Mucosa of rectum (tissue), 2 donors: ENCODE data around the gene FRMPD2.

Experiments used
- H3K27ac ChIP-seq, 2 donors: one replicate each; pipeline ENCODE4 v1.7.0; 2013; ENCODE audit warnings: inconsistent platforms in 2 of 2, low read depth in 2 of 2, low read length in 2 of 2
- H3K27me3 ChIP-seq, 2 donors: one replicate each; pipeline ENCODE4 v1.7.0; 2013; ENCODE audit warnings: low read length in 2 of 2; ENCODE audit not compliant: control insufficient read depth in 2 of 2, insufficient read depth in 2 of 2
- H3K36me3 ChIP-seq, 2 donors: one replicate each; pipeline ENCODE4 v1.7.0; 2013; ENCODE audit warnings: low read length in 2 of 2; ENCODE audit not compliant: control insufficient read depth in 2 of 2, insufficient read depth in 2 of 2
- H3K4me1 ChIP-seq, 2 donors: one replicate each; pipeline ENCODE4 v1.7.0; 2013; ENCODE audit warnings: low read length in 2 of 2, mild to moderate bottlenecking in 1 of 2; ENCODE audit not compliant: control insufficient read depth in 2 of 2, insufficient read depth in 2 of 2
- H3K4me3 ChIP-seq, 2 donors: one replicate each; pipeline ENCODE4 v1.7.0; 2013; ENCODE audit warnings: low read length in 2 of 2
- H3K9ac ChIP-seq, 2 donors: one replicate each; pipeline ENCODE4 v1.7.0; 2013; ENCODE audit warnings: low read length in 2 of 2, low read depth in 1 of 2, mild to moderate bottlenecking in 1 of 2
- H3K9me3 ChIP-seq, 2 donors: one replicate each; pipeline ENCODE4 v1.7.0; 2013; ENCODE audit warnings: low read length in 2 of 2; ENCODE audit not compliant: control insufficient read depth in 2 of 2
- donor health status: healthy.
- donor health status: Normal muscosa, but diverticular disease.

FRMPD2 gene

GRCh38 chr10:48274636-48275035 lies at the start of gene FRMPD2:
Gene FRMPD2 (minus strand): TSS chr10:48274696. CDS start chr10:48274567, 129 bp downstream.
- H3K36me3 ChIP-seq: no peaks in the 10 kb centered on the region
- no peak within 1 kb of the TSS for H3K9ac ChIP-seq
- no peaks in the 10 kb centered on the region for H3K27me3 ChIP-seq
- H3K9me3 ChIP-seq: no peaks in the 10 kb centered on the region
- H3K27ac ChIP-seq: no peak within 1 kb of the TSS
- H3K4me1 ChIP-seq: no peaks in the 10 kb centered on the region
- no peak within 1 kb of the TSS for H3K4me3 ChIP-seq

GRCh38 chr10:48322017-48322416 lies 47.5 kb upstream of the FRMPD2 start:
- Histone ChIP-seq H3K27ac (no peak overlapping the region), H3K36me3 (no peaks in the 10 kb centered on the region), H3K4me1 (no peaks in the 10 kb centered on the region), H3K27me3 (no peaks in the 10 kb centered on the region), H3K4me3 (no peak overlapping the region), H3K9me3 (no peaks in the 10 kb centered on the region), H3K9ac (no peak overlapping the region)

GRCh38 chr10:48317321-48317990 lies 43.0 kb upstream of the FRMPD2 start:
- H3K27me3 ChIP-seq: no peaks in the 10 kb centered on the region
- H3K9me3 ChIP-seq: no peaks in the 10 kb centered on the region
- no peak overlapping the region for H3K9ac ChIP-seq
- H3K4me1 ChIP-seq: no peaks in the 10 kb centered on the region
- H3K4me3 ChIP-seq: no peak overlapping the region
- no peaks in the 10 kb centered on the region for H3K36me3 ChIP-seq
- H3K27ac ChIP-seq: no peak overlapping the region

- no peak overlapping the region for H3K9ac ChIP-seq
- no peak overlapping the region for H3K4me3 ChIP-seq
- H3K4me1 ChIP-seq: no peaks in the 10 kb centered on the region
- no peaks in the 10 kb centered on the region for H3K27me3 ChIP-seq
- H3K27ac ChIP-seq: no peak overlapping the region
- H3K36me3 ChIP-seq: no peaks in the 10 kb centered on the region
- no peaks in the 10 kb centered on the region for H3K9me3 ChIP-seq
Measured at GRCh38 chr10:48316236-48316635, 41.7 kb upstream of the FRMPD2 start.

GRCh38 chr10:48314107-48314506 lies 39.6 kb upstream of the FRMPD2 start:
- H3K9ac ChIP-seq: no peak overlapping the region
- H3K36me3 ChIP-seq: no peaks in the 10 kb centered on the region
- H3K27me3 ChIP-seq: no peaks in the 10 kb centered on the region
- H3K4me3 ChIP-seq: no peak overlapping the region
- H3K27ac ChIP-seq: no peak overlapping the region
- peaks cover 0 to 5% of the 10 kb centered on the region in 2 donors for H3K4me1 ChIP-seq
- no peaks in the 10 kb centered on the region for H3K9me3 ChIP-seq

- no peaks in the 10 kb centered on the region for H3K36me3 ChIP-seq
- H3K4me1 ChIP-seq: peaks cover 9 to 15% of the 10 kb centered on the region in 2 donors
- no peak overlapping the region for H3K9ac ChIP-seq
- H3K27me3 ChIP-seq: no peaks in the 10 kb centered on the region
- H3K4me3 ChIP-seq: no peak overlapping the region
- H3K27ac ChIP-seq: no peak overlapping the region
- no peaks in the 10 kb centered on the region for H3K9me3 ChIP-seq
Measured at GRCh38 chr10:48309711-48310226, 35.3 kb upstream of the FRMPD2 start.

GRCh38 chr10:48307711-48308018 lies 33.2 kb upstream of the FRMPD2 start:
- Histone ChIP-seq H3K9me3 (no peaks in the 10 kb centered on the region), H3K4me3 (peak overlapping the region; percentile 65 to 85), H3K36me3 (no peaks in the 10 kb centered on the region), H3K27ac (no peak overlapping the region), H3K27me3 (no peaks in the 10 kb centered on the region), H3K9ac (peak overlapping the region; percentile 66 to 83), H3K4me1 (peaks cover 9 to 15% of the 10 kb centered on the region in 2 donors)

GRCh38 chr10:48306870-48307710 lies 32.6 kb upstream of the FRMPD2 start:
- no peaks in the 10 kb centered on the region for H3K27me3 ChIP-seq
- peak overlapping the region; percentile 65 to 85 for H3K4me3 ChIP-seq
- no peaks in the 10 kb centered on the region for H3K9me3 ChIP-seq

GRCh38 chr10:48306265-48306869 lies 31.9 kb upstream of the FRMPD2 start, which contains the start of gene MAPK8:
Gene MAPK8 (plus strand): TSS chr10:48306677. CDS start chr10:48401661, 94,984 bp downstream.
- Histone ChIP-seq H3K27me3 (no peaks in the 10 kb centered on the region), H3K27ac (peak within 1 kb of the TSS; percentile 92), H3K4me1 (peaks cover 9 to 15% of the 10 kb centered on the region in 2 donors), H3K9ac (peak within 1 kb of the TSS; percentile 66 to 83), H3K9me3 (no peaks in the 10 kb centered on the region), H3K4me3 (peak within 1 kb of the TSS; percentile 65 to 85), H3K36me3 (no peaks in the 10 kb centered on the region)

More at GRCh38 chr10:48306870-48307710, 32.6 kb upstream of the FRMPD2 start:
- peak overlapping the region; percentile 66 to 83 for H3K9ac ChIP-seq
- peaks cover 9 to 15% of the 10 kb centered on the region in 2 donors for H3K4me1 ChIP-seq
- H3K27ac ChIP-seq: peak overlapping the region; percentile 92
- H3K36me3 ChIP-seq: no peaks in the 10 kb centered on the region

- Histone ChIP-seq H3K27ac (peak overlapping the region; percentile 54 to 59), H3K9ac (peak overlapping the region in 1 of 2 donors; percentile 52), H3K4me1 (peaks cover 9 to 15% of the 10 kb centered on the region in 2 donors), H3K4me3 (peak overlapping the region; percentile 42 to 60), H3K36me3 (no peaks in the 10 kb centered on the region), H3K9me3 (no peaks in the 10 kb centered on the region), H3K27me3 (no peaks in the 10 kb centered on the region)
Measured at GRCh38 chr10:48305905-48306264, 31.4 kb upstream of the FRMPD2 start.
